Smooth muscle cell (in vitro differentiated cells): ENCODE results near the gene CNTN6. TPM values are rescaled to one million over a fixed set of nuclear protein-coding genes. Genes with fewer than 3 reads are reported as not detected.

Experiments used
- DNase-seq: peaks from one replicate; lab custom pipeline; 2025; ENCODE audit not compliant: unreplicated experiment; lab: John Stamatoyannopoulos, UW
- H2AFZ ChIP-seq: fragments of 200-600 bp; sonication (generic); 2 replicates; pipeline ENCODE4 v1.6.0; 2016; ENCODE audit warnings: antibody characterized with exemption, low read depth, mild to moderate bottlenecking
- H3F3A ChIP-seq: fragments of 200-600 bp; sonication (generic); 2 replicates; pipeline ENCODE4 v1.6.0; 2017; ENCODE audit warnings: antibody characterized with exemption, low read depth
- H3K27ac ChIP-seq: fragments of 200-600 bp; sonication (generic); 2 replicates; pipeline ENCODE4 v1.5.1; 2016; ENCODE audit warnings: low read depth, mild to moderate bottlenecking
- H3K27me3 ChIP-seq: fragments of 200-600 bp; sonication (generic); 2 replicates; pipeline ENCODE4 v1.6.1; 2016; ENCODE audit warnings: low read depth, mild to moderate bottlenecking
- H3K36me3 ChIP-seq: fragments of 200-600 bp; sonication (generic); 2 replicates; pipeline ENCODE4 v1.5.1; 2016; ENCODE audit warnings: low read depth
- H3K4me1 ChIP-seq: fragments of 200-600 bp; sonication (generic); 2 replicates; pipeline ENCODE4 v1.5.1; 2016; ENCODE audit warnings: low read depth
- H3K4me2 ChIP-seq: fragments of 200-600 bp; sonication (generic); 2 replicates; pipeline ENCODE4 v1.6.0; 2016; ENCODE audit warnings: mild to moderate bottlenecking
- H3K4me3 ChIP-seq: fragments of 200-600 bp; sonication (generic); 2 replicates; pipeline ENCODE4 v1.5.1; 2016; ENCODE audit warnings: mild to moderate bottlenecking
- H3K79me2 ChIP-seq: fragments of 200-600 bp; sonication (generic); 2 replicates; pipeline ENCODE4 v1.6.0; 2016; ENCODE audit warnings: low read depth, mild to moderate bottlenecking
- H3K9ac ChIP-seq: fragments of 200-600 bp; sonication (generic); 2 replicates; pipeline ENCODE4 v1.6.0; 2016; ENCODE audit warnings: low read depth
- H3K9me3 ChIP-seq: fragments of 200-600 bp; sonication (generic); replicated peaks from 2 replicates; pipeline ENCODE4 v1.5.1; 2016; ENCODE audit warnings: low read depth
- H4K20me1 ChIP-seq: fragments of 200-600 bp; sonication (generic); 2 replicates; pipeline ENCODE4 v1.6.0; 2016; ENCODE audit warnings: low read depth
- WGBS: methylation state at CpG from one replicate; pipeline ENCODE4 v1.1.7; 2016; ENCODE audit warnings: low lambda C conversion rate; 5-methylcytosine and 5-hydroxymethylcytosine counted together
- polyA plus RNA-seq: library from polyadenylated mRNA; unstranded; fragments of >200 nt; fragmentation: Nextera tagmentation; extraction: Ambion mirVana; gene quantifications from 2 replicates; pipeline ENCODE4 v1.2.1, GENCODE V29; 2016
- total RNA-seq: library from RNA; depleted of rRNA; stranded (reverse); fragments of >200 nt; gene quantifications from 2 replicates; pipeline ENCODE4 v1.2.3, GENCODE V29; 2014
- TF ChIP-seq, protein P1 (sequence below): fragments of 200-600 bp; sonication (generic); IDR thresholded peaks from 2 replicates; pipeline ENCODE4 v1.5.1; 2017; ENCODE audit warnings: borderline replicate concordance, mild to moderate bottlenecking, antibody characterized with exemption; ENCODE audit not compliant: insufficient read depth, poor library complexity, severe bottlenecking

Gene CNTN6
- total and polyA plus RNA-seq, 2 experiments from 2014 or later: 8.1 to 11.1 TPM

DNA sequence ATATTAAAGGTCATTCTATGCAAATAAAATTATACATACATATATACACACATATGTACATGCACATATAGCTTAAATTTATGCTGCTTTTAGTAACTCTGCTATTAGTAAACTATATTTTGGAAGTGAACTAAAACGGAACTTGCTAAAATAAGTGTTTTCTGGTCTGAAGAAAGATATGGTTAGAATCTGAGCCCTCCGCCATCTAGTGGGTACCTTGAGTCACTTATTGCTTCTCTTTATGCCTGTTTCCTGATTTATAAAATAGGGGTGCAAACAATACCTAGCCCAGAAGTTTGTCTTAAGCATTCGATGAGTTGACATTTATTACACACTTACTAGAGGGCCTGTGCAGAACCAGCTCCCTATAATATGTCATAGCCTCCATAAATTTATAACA, 255.7 kb downstream of the CNTN6 start:
- 89% methylated on average over 3 of the region's 3 CpGs for WGBS
- H3K9ac ChIP-seq: no peak overlapping the region

DNA sequence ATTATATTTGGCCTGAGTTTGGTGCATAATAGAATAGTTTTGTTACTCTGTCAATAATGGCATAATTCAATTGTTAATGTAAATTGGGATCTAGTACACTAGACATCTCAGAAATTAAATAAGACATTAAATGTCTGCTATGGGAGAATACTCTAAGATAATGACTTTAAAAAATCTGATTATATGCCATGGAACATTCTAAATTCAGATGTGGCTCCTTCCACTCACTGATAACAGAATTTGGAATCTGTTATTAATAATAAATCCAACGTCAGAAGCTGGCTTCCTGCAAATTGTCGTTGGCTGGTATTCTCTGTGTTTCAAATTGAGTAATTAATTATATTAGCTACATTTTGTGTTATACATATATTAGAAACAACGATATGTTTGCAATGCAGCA, 258.1 kb downstream of the CNTN6 start:
- Histone ChIP-seq H3K4me3 (no peak overlapping the region), H3F3A (no peaks in the 10 kb centered on the region), H2AFZ (no peak overlapping the region), H3K9me3 (no peaks in the 10 kb centered on the region), H3K9ac (no peak overlapping the region), H3K27ac (no peak overlapping the region), H3K27me3 (no peaks in the 10 kb centered on the region), H3K36me3 (no peaks in the 10 kb centered on the region), H3K4me2 (no peak overlapping the region), H3K79me2 (no peaks in the 10 kb centered on the region), H3K4me1 (no peaks in the 10 kb centered on the region), H4K20me1 (no peaks in the 10 kb centered on the region)
- DNase-seq: no peak
- 91% methylated on average over 3 of the region's 3 CpGs for WGBS
- TF ChIP-seq, protein P1, sequence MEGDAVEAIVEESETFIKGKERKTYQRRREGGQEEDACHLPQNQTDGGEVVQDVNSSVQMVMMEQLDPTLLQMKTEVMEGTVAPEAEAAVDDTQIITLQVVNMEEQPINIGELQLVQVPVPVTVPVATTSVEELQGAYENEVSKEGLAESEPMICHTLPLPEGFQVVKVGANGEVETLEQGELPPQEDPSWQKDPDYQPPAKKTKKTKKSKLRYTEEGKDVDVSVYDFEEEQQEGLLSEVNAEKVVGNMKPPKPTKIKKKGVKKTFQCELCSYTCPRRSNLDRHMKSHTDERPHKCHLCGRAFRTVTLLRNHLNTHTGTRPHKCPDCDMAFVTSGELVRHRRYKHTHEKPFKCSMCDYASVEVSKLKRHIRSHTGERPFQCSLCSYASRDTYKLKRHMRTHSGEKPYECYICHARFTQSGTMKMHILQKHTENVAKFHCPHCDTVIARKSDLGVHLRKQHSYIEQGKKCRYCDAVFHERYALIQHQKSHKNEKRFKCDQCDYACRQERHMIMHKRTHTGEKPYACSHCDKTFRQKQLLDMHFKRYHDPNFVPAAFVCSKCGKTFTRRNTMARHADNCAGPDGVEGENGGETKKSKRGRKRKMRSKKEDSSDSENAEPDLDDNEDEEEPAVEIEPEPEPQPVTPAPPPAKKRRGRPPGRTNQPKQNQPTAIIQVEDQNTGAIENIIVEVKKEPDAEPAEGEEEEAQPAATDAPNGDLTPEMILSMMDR: no peak

More for the DNA sequence above, 255.7 kb downstream of the CNTN6 start:
- H3K4me3 ChIP-seq: no peak overlapping the region
- TF ChIP-seq, protein P1: no peak
- no peaks in the 10 kb centered on the region for H3K27me3 ChIP-seq
- H3K79me2 ChIP-seq: no peaks in the 10 kb centered on the region
- H3K4me2 ChIP-seq: no peak overlapping the region
- DNase-seq: no peak
- H3F3A ChIP-seq: no peaks in the 10 kb centered on the region
- H2AFZ ChIP-seq: no peak overlapping the region
- H3K36me3 ChIP-seq: no peaks in the 10 kb centered on the region
- H3K4me1 ChIP-seq: no peaks in the 10 kb centered on the region
- H3K9me3 ChIP-seq: no peaks in the 10 kb centered on the region
- no peak overlapping the region for H3K27ac ChIP-seq
- H4K20me1 ChIP-seq: no peaks in the 10 kb centered on the region

DNA sequence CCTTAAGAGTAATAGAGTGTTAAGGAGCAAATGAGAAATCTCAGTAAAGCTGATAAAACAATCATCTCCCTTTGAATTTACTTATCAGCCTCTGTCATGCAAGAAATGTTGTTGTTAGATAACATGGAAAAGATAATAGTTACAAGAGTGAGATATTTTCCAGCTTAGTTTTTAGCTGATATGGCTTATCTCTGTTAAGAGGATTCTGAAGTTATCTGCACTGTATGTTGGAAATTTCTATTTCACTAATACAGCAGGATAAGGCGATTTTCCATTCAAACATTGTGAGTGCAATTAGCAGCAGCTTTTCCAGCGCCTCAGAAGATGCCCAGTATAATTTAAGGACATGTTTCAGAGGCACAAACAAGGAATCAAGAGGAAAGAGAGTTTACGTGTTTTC, 262.9 kb downstream of the CNTN6 start:
- Histone ChIP-seq H3K27me3 (no peaks in the 10 kb centered on the region), H2AFZ (no peak overlapping the region), H3K9me3 (no peaks in the 10 kb centered on the region), H3K4me1 (no peaks in the 10 kb centered on the region), H3K36me3 (no peaks in the 10 kb centered on the region), H3K9ac (no peak overlapping the region), H3K79me2 (no peaks in the 10 kb centered on the region), H4K20me1 (no peaks in the 10 kb centered on the region), H3F3A (no peaks in the 10 kb centered on the region), H3K27ac (no peak overlapping the region), H3K4me2 (no peak overlapping the region), H3K4me3 (no peak overlapping the region)
- no peak for DNase-seq
- TF ChIP-seq, protein P1: no peak
- 34% methylated on average over 3 of the region's 3 CpGs for WGBS

DNA sequence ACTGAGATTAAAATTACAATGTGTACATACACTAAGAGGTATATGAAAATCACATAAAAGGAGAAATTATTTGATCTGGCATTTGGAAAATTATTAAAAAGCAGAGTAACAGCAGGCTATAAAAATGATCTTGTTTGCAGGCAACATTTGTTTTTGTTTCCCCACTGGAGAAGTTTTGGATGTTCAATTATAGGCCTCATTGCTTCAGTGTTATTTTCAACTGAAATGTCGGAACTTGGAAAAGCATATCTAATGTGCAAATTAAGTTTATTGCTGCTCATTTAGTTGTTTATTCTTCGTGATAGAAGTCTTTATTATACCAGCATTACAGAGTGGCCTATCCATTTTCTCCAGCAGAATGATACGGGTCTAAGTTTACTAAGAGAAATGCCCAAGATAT, 263.3 kb downstream of the CNTN6 start:
- Histone ChIP-seq H3K4me3 (no peak overlapping the region), H3K9me3 (no peaks in the 10 kb centered on the region), H2AFZ (no peak overlapping the region), H3K4me1 (no peaks in the 10 kb centered on the region), H3K27ac (no peak overlapping the region), H3F3A (no peaks in the 10 kb centered on the region), H4K20me1 (no peaks in the 10 kb centered on the region), H3K79me2 (no peaks in the 10 kb centered on the region), H3K27me3 (no peaks in the 10 kb centered on the region), H3K9ac (no peak overlapping the region), H3K36me3 (no peaks in the 10 kb centered on the region), H3K4me2 (no peak overlapping the region)
- DNase-seq: no peak
- 41% methylated on average over 3 of the region's 3 CpGs for WGBS
- TF ChIP-seq, protein P1: no peak
